GM23338 (cell line): ENCODE measurements around the gene MRPS15.

Source experiments
- CREB1 ChIP-seq: fragments of 250-450 bp; sonication (Bioruptor Pico); IDR thresholded peaks from 2 replicates; pipeline ENCODE4 v1.5.0; 2020; ENCODE audit warnings: low read depth, mild to moderate bottlenecking, moderate library complexity
- EZH2 ChIP-seq: fragments of 200-600 bp; sonication (generic); IDR thresholded peaks from one replicate; pipeline ENCODE4 v1.8.0; 2017; ENCODE audit warnings: antibody characterized with exemption, mild to moderate bottlenecking, low read depth; ENCODE audit not compliant: unreplicated experiment
- JUNB ChIP-seq: IDR thresholded peaks from one replicate; pipeline ENCODE4 v1.6.1; 2016; ENCODE audit warnings: antibody characterized with exemption; ENCODE audit not compliant: unreplicated experiment
- POLR2AphosphoS5 ChIP-seq: IDR thresholded peaks from 2 replicates; pipeline ENCODE4 v1.6.1; 2016; ENCODE audit warnings: antibody characterized with exemption, low read depth
- TF ChIP-seq, protein P1 (sequence below), 2 experiments: fragments of 200-600 bp in 1 of 2; sonication (generic) in 1 of 2; conservative IDR thresholded peaks; 2 replicates each; pipeline versions ENCODE4 v1.5.1 to v1.6.1; 2016 to 2017; ENCODE audit warnings: antibody characterized with exemption in 2 of 2, low read depth in 2 of 2, mild to moderate bottlenecking in 2 of 2, moderate library complexity in 1 of 2
- TF ChIP-seq, protein P2 (sequence below): IDR thresholded peaks from one replicate; pipeline ENCODE4 v1.6.1; 2018; ENCODE audit warnings: antibody characterized with exemption; ENCODE audit not compliant: unreplicated experiment
- TF ChIP-seq, protein P3 (sequence below): IDR thresholded peaks from 2 replicates; pipeline ENCODE4 v1.6.1; 2016; ENCODE audit warnings: antibody characterized with exemption

DNA sequence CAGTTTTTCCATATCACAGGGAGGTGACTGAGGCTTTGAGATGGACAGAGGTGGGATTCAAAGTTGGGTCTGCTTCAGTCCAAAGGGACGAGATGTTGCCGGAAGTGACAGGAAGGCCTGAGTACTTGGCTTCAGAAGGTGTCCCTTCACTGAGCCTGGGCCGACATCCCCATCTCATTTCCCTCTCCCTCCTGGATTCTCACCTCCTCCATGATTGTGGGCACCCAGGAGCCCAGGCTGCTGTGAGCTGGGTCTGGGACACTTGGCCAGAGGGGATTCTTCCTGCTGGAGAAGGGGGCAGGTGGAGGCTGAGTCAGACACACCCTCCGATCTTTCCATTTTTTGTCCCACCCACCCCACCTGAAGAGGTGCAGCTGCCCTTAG, 2.8 kb upstream of the MRPS15 start:
- TF ChIP-seq, protein P1, sequence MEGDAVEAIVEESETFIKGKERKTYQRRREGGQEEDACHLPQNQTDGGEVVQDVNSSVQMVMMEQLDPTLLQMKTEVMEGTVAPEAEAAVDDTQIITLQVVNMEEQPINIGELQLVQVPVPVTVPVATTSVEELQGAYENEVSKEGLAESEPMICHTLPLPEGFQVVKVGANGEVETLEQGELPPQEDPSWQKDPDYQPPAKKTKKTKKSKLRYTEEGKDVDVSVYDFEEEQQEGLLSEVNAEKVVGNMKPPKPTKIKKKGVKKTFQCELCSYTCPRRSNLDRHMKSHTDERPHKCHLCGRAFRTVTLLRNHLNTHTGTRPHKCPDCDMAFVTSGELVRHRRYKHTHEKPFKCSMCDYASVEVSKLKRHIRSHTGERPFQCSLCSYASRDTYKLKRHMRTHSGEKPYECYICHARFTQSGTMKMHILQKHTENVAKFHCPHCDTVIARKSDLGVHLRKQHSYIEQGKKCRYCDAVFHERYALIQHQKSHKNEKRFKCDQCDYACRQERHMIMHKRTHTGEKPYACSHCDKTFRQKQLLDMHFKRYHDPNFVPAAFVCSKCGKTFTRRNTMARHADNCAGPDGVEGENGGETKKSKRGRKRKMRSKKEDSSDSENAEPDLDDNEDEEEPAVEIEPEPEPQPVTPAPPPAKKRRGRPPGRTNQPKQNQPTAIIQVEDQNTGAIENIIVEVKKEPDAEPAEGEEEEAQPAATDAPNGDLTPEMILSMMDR (conservative IDR thresholded peaks at IDR 0.05; ENCODE audit: low read depth in 2 of 2): no peak
- TF ChIP-seq POLR2AphosphoS5: no peak
- no peak for TF ChIP-seq CREB1 (CRISPR knock-in tag)
- TF ChIP-seq EZH2: no peak
- TF ChIP-seq, protein P2, sequence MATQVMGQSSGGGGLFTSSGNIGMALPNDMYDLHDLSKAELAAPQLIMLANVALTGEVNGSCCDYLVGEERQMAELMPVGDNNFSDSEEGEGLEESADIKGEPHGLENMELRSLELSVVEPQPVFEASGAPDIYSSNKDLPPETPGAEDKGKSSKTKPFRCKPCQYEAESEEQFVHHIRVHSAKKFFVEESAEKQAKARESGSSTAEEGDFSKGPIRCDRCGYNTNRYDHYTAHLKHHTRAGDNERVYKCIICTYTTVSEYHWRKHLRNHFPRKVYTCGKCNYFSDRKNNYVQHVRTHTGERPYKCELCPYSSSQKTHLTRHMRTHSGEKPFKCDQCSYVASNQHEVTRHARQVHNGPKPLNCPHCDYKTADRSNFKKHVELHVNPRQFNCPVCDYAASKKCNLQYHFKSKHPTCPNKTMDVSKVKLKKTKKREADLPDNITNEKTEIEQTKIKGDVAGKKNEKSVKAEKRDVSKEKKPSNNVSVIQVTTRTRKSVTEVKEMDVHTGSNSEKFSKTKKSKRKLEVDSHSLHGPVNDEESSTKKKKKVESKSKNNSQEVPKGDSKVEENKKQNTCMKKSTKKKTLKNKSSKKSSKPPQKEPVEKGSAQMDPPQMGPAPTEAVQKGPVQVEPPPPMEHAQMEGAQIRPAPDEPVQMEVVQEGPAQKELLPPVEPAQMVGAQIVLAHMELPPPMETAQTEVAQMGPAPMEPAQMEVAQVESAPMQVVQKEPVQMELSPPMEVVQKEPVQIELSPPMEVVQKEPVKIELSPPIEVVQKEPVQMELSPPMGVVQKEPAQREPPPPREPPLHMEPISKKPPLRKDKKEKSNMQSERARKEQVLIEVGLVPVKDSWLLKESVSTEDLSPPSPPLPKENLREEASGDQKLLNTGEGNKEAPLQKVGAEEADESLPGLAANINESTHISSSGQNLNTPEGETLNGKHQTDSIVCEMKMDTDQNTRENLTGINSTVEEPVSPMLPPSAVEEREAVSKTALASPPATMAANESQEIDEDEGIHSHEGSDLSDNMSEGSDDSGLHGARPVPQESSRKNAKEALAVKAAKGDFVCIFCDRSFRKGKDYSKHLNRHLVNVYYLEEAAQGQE: no peak
- TF ChIP-seq, protein P3, sequence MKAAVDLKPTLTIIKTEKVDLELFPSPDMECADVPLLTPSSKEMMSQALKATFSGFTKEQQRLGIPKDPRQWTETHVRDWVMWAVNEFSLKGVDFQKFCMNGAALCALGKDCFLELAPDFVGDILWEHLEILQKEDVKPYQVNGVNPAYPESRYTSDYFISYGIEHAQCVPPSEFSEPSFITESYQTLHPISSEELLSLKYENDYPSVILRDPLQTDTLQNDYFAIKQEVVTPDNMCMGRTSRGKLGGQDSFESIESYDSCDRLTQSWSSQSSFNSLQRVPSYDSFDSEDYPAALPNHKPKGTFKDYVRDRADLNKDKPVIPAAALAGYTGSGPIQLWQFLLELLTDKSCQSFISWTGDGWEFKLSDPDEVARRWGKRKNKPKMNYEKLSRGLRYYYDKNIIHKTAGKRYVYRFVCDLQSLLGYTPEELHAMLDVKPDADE: no peak
- TF ChIP-seq JUNB: no peak
